22Rv1 (cell line): Measurements from ENCODE around the gene RTP3.

Experiments used
- H3K27ac ChIP-seq: fragments of 450-650 bp; 2 replicates; pipeline ENCODE4 v1.5.1; 2017
- ZFX ChIP-seq: fragments of 450-650 bp; IDR thresholded peaks from 2 replicates; pipeline ENCODE4 v1.6.1; 2017; ENCODE audit warnings: antibody characterized with exemption, borderline replicate concordance
- TF ChIP-seq, protein P1 (sequence below): fragments of 450-650 bp; IDR thresholded peaks from 2 replicates; pipeline ENCODE4 v1.5.1; 2017; ENCODE audit warnings: mild to moderate bottlenecking

The RTP3 gene

DNA sequence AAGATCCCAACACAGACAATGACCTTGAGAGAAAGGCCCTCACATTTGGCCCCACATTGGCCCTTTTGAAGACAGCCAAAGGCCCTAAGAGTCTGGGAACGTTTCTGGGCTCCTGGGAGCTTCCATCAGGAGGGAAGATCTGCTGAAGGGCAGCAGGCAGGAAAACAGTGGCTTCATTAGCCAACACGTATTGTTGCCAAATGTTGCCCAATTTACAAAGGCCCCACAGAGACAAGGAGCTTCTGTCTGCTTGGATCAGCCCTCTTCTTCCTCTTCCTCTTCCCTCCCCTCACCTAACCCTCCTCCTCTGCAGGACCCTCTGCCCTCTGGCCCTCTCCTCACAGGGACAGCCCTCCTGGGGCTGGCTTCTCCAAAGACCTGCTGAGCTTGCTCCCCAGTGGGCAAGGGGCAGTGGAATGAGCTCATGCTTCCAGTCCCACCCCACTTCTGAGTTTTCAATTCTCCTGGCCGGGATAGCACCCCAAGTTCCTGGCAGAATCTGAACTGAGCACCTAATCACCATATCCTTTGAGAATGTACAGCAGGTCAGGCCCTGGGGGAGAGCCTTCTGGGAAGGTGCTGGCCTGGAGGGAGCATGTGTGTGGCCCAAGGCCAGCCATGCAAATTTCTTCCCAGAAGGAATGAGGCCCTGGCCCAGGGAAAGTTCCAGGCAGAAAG, 28.0 kb upstream of the RTP3 start:
- TF ChIP-seq ZFX: no peak
- TF ChIP-seq, protein P1, sequence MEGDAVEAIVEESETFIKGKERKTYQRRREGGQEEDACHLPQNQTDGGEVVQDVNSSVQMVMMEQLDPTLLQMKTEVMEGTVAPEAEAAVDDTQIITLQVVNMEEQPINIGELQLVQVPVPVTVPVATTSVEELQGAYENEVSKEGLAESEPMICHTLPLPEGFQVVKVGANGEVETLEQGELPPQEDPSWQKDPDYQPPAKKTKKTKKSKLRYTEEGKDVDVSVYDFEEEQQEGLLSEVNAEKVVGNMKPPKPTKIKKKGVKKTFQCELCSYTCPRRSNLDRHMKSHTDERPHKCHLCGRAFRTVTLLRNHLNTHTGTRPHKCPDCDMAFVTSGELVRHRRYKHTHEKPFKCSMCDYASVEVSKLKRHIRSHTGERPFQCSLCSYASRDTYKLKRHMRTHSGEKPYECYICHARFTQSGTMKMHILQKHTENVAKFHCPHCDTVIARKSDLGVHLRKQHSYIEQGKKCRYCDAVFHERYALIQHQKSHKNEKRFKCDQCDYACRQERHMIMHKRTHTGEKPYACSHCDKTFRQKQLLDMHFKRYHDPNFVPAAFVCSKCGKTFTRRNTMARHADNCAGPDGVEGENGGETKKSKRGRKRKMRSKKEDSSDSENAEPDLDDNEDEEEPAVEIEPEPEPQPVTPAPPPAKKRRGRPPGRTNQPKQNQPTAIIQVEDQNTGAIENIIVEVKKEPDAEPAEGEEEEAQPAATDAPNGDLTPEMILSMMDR: no peak
- H3K27ac ChIP-seq: no peak overlapping the region

DNA sequence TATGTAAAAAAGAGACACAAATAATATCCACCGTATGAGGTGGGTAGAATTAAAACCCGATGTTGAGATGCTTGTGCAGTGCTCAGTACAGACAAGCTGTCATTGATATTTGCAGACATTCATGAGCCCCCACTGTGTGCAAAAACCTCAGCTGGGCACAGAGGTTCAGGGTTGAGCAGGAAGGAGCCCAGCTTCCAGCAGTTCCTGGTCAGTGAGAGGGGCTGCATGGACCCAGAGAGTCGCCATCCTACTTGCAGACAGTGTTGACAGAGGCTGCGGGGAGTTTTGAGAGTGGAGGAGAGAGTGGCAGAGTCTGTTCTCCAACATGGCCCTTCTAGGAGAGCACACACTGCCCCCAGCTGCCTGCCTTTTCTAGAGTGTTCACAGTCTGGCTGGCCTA, 26.9 kb upstream of the RTP3 start:
- H3K27ac ChIP-seq: no peak overlapping the region
- TF ChIP-seq, protein P1: no peak
- no peak for TF ChIP-seq ZFX

DNA sequence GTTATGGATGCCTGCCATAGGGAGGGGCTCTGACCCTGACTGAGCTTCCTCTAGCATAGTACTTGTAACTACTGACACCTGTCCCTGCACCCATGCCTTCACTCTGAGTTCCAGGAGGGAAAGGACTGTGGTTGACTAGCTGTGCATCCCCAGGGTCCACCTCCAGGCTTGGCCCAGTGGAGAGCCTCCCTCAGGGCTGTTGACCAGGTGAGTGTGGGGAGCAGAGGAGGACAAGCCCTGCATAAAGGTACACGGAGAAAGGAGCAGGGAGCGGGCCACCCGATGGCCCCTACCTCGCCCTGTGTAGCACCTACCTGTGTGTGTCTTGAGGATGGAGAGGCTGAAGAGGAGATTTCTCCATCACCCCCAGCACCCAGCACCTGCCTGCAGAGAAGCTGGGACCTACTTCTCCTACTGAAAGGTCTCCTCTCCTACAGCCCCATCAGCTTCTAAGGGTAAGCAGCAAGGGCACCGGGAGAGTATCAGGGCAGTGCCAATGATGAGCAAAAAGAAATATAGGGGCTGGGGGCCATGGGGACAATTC, 26.3 kb upstream of the RTP3 start:
- H3K27ac ChIP-seq: no peak overlapping the region
- TF ChIP-seq, protein P1: no peak
- no peak for TF ChIP-seq ZFX

DNA sequence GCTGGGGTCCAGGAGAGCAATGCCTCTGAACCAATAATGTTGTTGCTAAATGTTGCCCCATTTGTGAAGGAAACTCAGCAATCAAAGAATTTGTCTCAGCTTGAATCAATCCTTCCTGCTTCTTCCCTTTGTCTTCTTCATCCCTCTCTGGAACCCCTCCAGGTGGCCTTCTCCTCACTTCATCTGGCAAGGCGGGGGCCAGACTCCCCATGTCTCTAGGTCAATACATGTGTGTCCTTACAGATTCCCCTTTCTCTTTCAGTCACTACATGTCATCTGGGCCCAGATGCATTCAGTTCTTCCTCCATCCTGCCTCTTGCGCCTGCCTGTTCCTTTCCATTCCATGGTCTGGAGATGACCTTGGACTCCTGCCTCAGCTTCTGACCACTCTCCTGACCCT, 25.0 kb upstream of the RTP3 start:
- TF ChIP-seq ZFX: no peak
- TF ChIP-seq, protein P1: no peak
- H3K27ac ChIP-seq: no peak overlapping the region

GRCh38 chr3:46477145-46477544, 20.6 kb upstream of the RTP3 start:
- no peak overlapping the region for H3K27ac ChIP-seq
- no peak for TF ChIP-seq ZFX
- TF ChIP-seq, protein P1: no peak

DNA sequence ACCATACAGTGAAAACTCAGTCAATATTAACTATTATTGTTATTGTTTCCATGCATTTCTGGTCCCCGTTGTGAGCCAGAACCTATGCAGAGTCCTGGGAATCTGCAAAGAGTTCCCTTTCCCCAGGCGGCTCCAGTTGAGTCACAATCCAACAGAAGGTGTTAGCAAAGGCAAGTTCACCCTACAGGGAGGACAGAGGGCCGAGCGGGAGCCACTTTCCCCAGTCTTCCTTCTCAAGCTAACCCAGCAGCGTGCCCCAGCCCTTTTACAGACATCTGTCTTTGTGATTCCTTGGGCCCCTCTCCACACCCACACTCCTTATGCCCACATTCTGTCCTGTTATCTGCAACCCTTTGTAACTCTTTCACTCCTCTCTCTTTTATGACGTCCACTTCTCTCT, 20.0 kb upstream of the RTP3 start:
- H3K27ac ChIP-seq: no peak overlapping the region
- TF ChIP-seq, protein P1: no peak
- TF ChIP-seq ZFX: no peak

DNA sequence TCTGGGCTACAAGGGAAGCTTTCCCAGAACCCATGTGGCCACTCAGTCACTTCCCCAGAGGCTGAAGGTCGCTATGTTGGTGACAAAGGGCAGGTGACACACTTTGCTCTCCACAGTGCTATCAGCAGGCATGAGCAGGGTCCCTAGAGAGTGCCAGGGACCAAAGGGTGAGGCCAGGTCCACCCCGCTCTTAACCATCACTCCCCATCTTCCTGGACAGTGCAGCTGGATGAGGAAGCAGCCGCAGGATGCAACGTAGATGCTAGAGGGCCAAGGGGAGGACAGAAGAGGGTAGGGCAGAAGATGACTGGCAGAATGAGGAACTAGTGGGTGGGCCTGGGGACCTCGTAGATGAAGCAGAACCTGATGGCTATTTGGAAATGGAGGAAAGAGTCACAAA, 19.4 kb upstream of the RTP3 start:
- no peak for TF ChIP-seq ZFX
- TF ChIP-seq, protein P1: no peak

More for the DNA sequence above, 19.4 kb upstream of the RTP3 start:
- H3K27ac ChIP-seq: no peak overlapping the region
